Gastroesophageal sphincter (tissue), 4 donors: ENCODE measurements around the gene BABAM2. TPM values are rescaled to one million over a fixed set of nuclear protein-coding genes. Genes with fewer than 3 reads are reported as not detected.

ENCODE experiments used
- ATAC-seq: fragments of 150-250 bp; one replicate; pipeline ENCODE4 v1.9.1; 2016; ENCODE audit warnings: mild to moderate bottlenecking, moderate library complexity
- H3K27ac ChIP-seq, 4 donors: fragments of 200-600 bp; sonication (generic) in 3 of 4; 1 replicate in 3 of 4; 2 replicates in 1 of 4; pipeline ENCODE4 v1.5.1; 2016 to 2019
- H3K27me3 ChIP-seq: fragments of 200-600 bp; sonication (generic); one replicate; pipeline ENCODE4 v1.5.1; 2019
- H3K36me3 ChIP-seq, 2 donors: fragments of 200-600 bp; sonication (generic); one replicate each; pipeline ENCODE4 v1.5.1; 2019; ENCODE audit warnings: control low read depth in 1 of 2
- H3K4me1 ChIP-seq, 3 donors: fragments of 200-600 bp; sonication (generic); 1 replicate in 2 of 3; 2 replicates in 1 of 3; pipeline ENCODE4 v1.5.1; 2016 to 2019; ENCODE audit warnings: control low read depth in 2 of 3
- H3K4me3 ChIP-seq, 2 donors: fragments of 200-600 bp; sonication (generic); one replicate each; pipeline ENCODE4 v1.5.1; 2019; ENCODE audit warnings: mild to moderate bottlenecking in 1 of 2, moderate library complexity in 1 of 2
- H3K9me3 ChIP-seq, 3 donors: fragments of 200-600 bp; sonication (generic); one replicate each; pipeline ENCODE4 v1.5.1; 2017 to 2019; ENCODE audit warnings: control low read depth in 2 of 3
- CTCF ChIP-seq, 4 experiments: fragments of 200-600 bp in 2 of 4; fragments of 450-650 bp in 2 of 4; sonication (generic) in 1 of 4; IDR thresholded peaks; one replicate each; pipeline ENCODE4 v1.5.1; 2017 to 2019; ENCODE audit warnings: antibody characterized with exemption in 4 of 4, mild to moderate bottlenecking in 2 of 4, moderate library complexity in 2 of 4
- EP300 ChIP-seq: sonication (generic); formaldehyde crosslinking; IDR thresholded peaks from one replicate; pipeline ENCODE4 v1.6.1; 2017; ENCODE audit warnings: antibody characterized with exemption, mild to moderate bottlenecking
- POLR2A ChIP-seq, 2 donors: fragments of 450-650 bp; IDR thresholded peaks; one replicate each; pipeline ENCODE4 v1.6.1; 2017; ENCODE audit warnings: antibody characterized with exemption in 2 of 2, mild to moderate bottlenecking in 2 of 2, moderate library complexity in 1 of 2
- POLR2AphosphoS5 ChIP-seq: sonication (generic); formaldehyde crosslinking; IDR thresholded peaks from one replicate; pipeline ENCODE4 v1.6.1; 2017; ENCODE audit warnings: antibody characterized with exemption
- WGBS, 2 donors: methylation state at CpG; one replicate each; pipeline ENCODE4 v1.1.5; 2018; ENCODE audit warnings: low coverage in 1 of 2; 5-methylcytosine and 5-hydroxymethylcytosine counted together
- total RNA-seq, 4 donors: library from RNA; depleted of rRNA; stranded (reverse); fragments of >200 nt; gene quantifications; one replicate each; pipeline ENCODE4 v1.1.0, GENCODE V29; 2016

Gene BABAM2
- total RNA-seq, 4 donors from 2014 or later: 28.5 to 43.6 (median 37.4) TPM

DNA sequence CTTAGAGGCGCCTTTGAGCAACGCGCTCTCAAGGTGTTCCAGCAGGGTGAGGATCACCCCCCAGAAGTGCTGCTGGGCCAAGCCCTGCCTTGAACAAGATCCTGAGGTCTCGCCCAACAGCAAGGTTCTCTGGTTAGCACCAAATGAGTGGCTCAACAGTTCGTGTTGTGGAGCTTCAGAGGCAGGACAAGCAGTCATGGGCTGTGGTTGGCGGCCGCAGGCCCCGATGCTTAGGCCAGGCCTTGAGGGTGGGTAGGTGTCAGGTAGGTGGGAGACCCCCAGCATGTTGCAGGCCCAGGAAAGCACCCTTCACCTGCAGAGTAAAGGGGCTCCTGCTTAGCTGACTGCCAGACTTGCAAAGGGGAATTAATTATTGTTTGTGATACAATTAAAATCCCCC is 431.9 kb downstream of the BABAM2 start:
- no peak overlapping the region for H3K27ac ChIP-seq
- H3K4me3 ChIP-seq: no peak overlapping the region
- TF ChIP-seq EP300 (no peak), POLR2AphosphoS5 (no peak), POLR2A (IDR thresholded peaks at IDR 0.05) (no peak), CTCF (IDR thresholded peaks at IDR 0.05) (no peak)
- H3K27me3 ChIP-seq: no peaks in the 10 kb centered on the region
- no peaks in the 10 kb centered on the region for H3K9me3 ChIP-seq
- no peaks in the 10 kb centered on the region for H3K36me3 ChIP-seq
- 83% methylated on average over 1 of the region's 8 CpGs; no CpG with 5 or more reads in 1 of the 2 donors for WGBS, 2 donors
- peaks cover 0 to 43% (median 7%) of the 10 kb centered on the region in 3 donors for H3K4me1 ChIP-seq
- ATAC-seq: no peak

GRCh38 chr2:28322981-28323396 is 432.5 kb downstream of the BABAM2 start:
- Histone ChIP-seq H3K27ac (no peak overlapping the region), H3K9me3 (no peaks in the 10 kb centered on the region), H3K4me3 (no peak overlapping the region), H3K4me1 (peaks cover 0 to 48% (median 7%) of the 10 kb centered on the region in 3 donors), H3K36me3 (no peaks in the 10 kb centered on the region), H3K27me3 (no peaks in the 10 kb centered on the region)
- no peak for ATAC-seq
- TF ChIP-seq POLR2AphosphoS5 (no peak), POLR2A (IDR thresholded peaks at IDR 0.05) (no peak), CTCF (IDR thresholded peaks at IDR 0.05) (no peak), EP300 (no peak)
- 67 to 74% methylated on average over 3 of the region's 6 CpGs for WGBS, 2 donors

GRCh38 chr2:28325173-28325566 is 434.6 kb downstream of the BABAM2 start:
- no peaks in the 10 kb centered on the region for H3K36me3 ChIP-seq
- 78 to 100% methylated on average over 2 to 5 of the region's 5 CpGs for WGBS, 2 donors
- H3K4me1 ChIP-seq: peaks cover 0 to 55% (median 7%) of the 10 kb centered on the region in 3 donors
- no peak overlapping the region for H3K4me3 ChIP-seq
- H3K27me3 ChIP-seq: no peaks in the 10 kb centered on the region
- no peak for TF ChIP-seq CTCF (IDR thresholded peaks at IDR 0.05)
- no peak for TF ChIP-seq POLR2AphosphoS5
- no peak for TF ChIP-seq EP300
- no peak for TF ChIP-seq POLR2A (IDR thresholded peaks at IDR 0.05)
- ATAC-seq: no peak
- H3K9me3 ChIP-seq: no peaks in the 10 kb centered on the region
- no peak overlapping the region for H3K27ac ChIP-seq

DNA sequence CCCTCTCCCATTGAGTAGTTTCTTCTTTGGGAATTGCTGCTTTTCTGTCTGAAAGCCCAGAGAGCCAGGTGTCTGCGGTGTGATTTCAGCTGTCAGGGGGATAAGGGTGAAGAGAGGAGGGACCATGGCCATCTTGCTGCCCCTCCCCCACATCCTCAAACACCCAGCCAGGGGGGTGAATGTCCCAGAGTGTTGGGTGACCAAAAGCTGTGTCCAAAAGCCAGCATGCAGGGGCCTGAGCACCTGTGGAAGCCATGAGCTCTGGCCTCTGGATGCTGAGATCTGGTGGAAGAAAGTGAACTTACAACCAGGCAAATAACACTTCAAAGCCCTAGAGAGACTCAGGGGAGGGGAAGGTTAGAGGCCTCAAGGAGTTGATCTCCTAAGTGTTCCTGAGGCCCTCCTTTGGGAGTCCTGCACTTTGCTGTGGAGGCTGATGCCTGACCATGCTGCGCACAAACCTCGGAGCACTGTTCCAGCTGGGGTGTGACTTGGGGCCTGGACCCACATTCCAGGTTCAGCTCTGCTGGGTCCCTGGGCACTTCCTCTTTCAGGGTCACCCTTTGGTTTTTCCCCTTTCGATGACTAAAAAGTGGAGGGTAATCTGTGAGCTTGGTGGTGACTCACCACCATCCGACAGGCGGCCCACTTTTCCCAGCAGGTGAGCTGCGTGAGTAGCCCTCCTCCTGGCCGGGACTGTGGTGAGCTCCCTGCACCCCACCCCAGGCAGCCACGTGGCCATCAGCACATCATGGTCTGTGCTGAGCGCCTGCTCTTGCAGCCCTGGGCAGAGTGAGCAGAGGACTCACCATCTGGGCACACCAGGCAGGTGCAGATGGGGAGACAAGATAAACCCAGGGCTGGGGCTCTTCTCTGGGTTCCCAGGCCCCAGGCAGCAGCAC is 435.3 kb downstream of the BABAM2 start:
- WGBS, 2 donors: 100% methylated on average over 1 of the region's 10 CpGs; no CpG with 5 or more reads in 1 of the 2 donors
- no peak for ATAC-seq
- Histone ChIP-seq H3K4me1 (peaks cover 0 to 55% (median 7%) of the 10 kb centered on the region in 3 donors), H3K4me3 (no peak overlapping the region), H3K27ac (peak overlapping the region in 2 of 4 donors; percentile 9 to 24), H3K27me3 (no peaks in the 10 kb centered on the region), H3K36me3 (no peaks in the 10 kb centered on the region), H3K9me3 (no peaks in the 10 kb centered on the region)
- TF ChIP-seq CTCF (IDR thresholded peaks at IDR 0.05): no peak
- no peak for TF ChIP-seq POLR2AphosphoS5
- TF ChIP-seq EP300: no peak

- no peak for ATAC-seq
- Histone ChIP-seq H3K27me3 (no peaks in the 10 kb centered on the region), H3K4me3 (no peak overlapping the region), H3K36me3 (no peaks in the 10 kb centered on the region), H3K4me1 (peaks cover 0 to 49% (median 7%) of the 10 kb centered on the region in 3 donors), H3K27ac (peak overlapping the region in 2 of 4 donors; percentile 9 to 24), H3K9me3 (no peaks in the 10 kb centered on the region)
- no peak for TF ChIP-seq EP300
- TF ChIP-seq CTCF (IDR thresholded peaks at IDR 0.05): no peak
- TF ChIP-seq POLR2A (IDR thresholded peaks at IDR 0.05): no peak
- no peak for TF ChIP-seq POLR2AphosphoS5
- 80 to 88% methylated on average over 1 of the region's 4 CpGs for WGBS, 2 donors
Measured at GRCh38 chr2:28326469-28326805, 435.9 kb downstream of the BABAM2 start.
